Right lung (tissue), 5 donors: ENCODE data around the gene TBL1X. TPM values are rescaled to one million over a fixed set of nuclear protein-coding genes. Genes with fewer than 3 reads are reported as not detected.
"Not testable (repeated sequence)": the region's sequence is repeated elsewhere in the genome, so short reads cannot be mapped to it uniquely, and the experiment has no call there.

ENCODE experiments used
- DNase-seq, 2 donors: peaks; one replicate each; pipeline ENCODE4 v3.0.0-alpha.2; 2013
- polyA plus RNA-seq, 5 donors: library from polyadenylated mRNA; unstranded; fragments of 120-200 nt; gene quantifications; one replicate each; pipeline versions ENCODE4 v1.2.1 to v1.2.3, GENCODE V29; 2013; ENCODE audit warnings: inconsistent platforms in 1 of 5, low replicate concordance in 1 of 5; ENCODE audit not compliant: insufficient read length in 5 of 5, insufficient read depth in 1 of 5

TBL1X gene
- polyA plus RNA-seq, 5 donors: 18.0 to 23.6 (median 19.4) TPM

DNA sequence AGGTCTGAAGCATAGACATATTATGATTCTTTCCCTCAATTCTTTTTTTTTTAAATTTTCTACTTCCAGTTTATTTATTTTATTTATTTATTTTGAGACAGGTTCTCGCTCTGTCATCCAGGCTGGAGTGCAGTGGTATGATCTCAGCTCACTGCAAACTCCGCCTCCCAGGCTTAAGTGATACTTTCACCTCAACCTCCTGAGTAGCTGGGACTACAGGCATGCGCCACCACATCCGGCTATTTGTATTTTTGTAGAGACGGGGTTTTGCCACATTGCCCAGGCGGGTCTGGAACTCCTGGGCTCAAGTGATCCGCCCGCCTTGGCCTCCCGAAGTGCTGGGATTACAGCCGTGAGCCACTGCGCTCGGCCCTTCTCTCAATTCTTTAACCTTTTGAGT lies 6.8 kb upstream of the TBL1X start:
- DNase-seq: not testable (repeated sequence)

DNA sequence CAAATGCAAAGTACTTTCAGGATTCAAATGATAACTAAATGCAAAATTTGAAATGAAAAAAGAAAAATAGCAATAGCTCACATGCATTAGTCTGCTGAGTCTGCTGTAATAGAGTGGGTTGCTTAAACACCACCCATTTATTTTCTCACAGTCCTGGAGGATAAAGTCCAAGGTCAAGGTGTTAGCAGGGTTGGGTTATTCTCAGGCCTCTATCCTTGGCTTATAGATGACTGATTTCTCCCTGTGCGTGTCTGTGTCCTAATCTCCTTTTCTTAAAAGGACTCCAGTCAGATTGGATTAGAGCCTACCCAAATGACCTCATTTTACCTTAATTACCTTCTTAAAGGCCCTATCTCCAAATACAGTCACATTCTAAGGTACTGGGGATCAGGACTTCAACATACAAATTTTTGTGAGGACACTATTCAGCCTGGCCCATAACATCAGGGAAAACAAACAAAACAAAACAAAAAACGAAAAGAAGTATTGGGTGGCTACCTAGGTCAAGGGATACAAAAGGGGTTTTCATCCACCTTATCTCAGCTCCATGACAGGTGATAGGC lies 6.3 kb upstream of the TBL1X start:
- no peak for DNase-seq

DNA sequence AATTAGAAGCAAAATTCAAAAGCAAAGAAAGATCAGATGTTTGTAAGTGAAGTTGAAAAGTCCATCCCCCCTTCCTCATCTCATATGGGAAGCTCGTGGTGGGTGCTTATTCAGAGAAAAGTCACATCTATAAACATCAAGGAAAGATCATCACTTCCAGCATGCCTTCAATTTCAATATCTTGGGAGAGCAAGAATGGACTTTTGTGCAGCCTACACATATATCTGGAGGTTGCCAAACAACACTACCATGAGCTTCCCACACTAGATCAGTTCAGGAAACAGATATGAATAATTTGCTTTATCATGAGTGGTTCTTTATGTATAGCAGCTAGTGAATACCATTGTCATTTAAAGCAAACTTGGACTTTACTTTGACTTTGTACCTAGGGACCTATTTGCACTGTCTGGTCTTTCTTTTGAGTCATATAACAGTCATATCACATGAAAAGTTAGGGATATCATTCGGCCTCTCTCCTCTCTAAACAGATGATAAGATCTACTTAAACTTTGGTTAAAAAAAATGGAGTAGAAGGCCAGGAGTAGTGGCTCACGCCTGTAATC lies 5.6 kb upstream of the TBL1X start:
- no peak for DNase-seq

DNA sequence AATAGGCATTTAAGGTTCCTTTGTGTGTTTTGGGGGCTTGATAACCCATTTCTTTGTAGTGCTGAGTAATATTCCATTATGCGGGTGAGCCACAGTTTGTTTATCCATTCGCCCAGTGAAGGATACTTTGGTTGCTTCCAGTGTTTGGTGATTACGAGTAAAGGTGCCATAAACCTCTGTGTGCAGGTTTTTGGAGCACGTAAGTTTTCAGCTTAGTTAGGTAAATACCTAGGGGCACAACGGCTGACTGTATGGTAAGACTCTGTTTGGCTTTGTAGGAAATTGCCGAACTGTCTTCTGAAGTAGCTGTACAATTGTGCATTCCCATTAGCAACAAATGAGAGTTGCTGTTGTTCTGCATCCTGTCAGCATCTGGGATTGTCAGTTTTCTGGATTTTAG lies 3.8 kb upstream of the TBL1X start:
- DNase-seq: no peak

DNA sequence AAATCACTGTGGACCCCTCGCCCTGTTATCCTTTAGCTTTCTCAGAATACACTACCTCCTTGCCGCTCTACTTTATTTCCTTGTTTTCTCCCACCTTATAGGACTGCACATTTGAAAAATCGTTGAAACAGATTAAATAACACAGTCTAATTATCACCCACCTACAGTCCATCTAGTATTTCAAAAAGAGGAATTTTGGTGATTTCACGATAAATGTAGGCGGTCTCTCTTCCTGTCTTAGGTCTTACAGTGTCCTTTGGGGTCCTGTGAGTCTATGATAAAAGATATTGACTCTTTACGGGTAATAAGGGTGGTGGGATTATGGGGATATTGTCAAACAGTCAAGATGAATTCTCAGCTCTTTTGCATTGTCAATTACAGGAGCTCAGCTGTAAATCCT lies 2.4 kb upstream of the TBL1X start:
- no peak for DNase-seq

DNA sequence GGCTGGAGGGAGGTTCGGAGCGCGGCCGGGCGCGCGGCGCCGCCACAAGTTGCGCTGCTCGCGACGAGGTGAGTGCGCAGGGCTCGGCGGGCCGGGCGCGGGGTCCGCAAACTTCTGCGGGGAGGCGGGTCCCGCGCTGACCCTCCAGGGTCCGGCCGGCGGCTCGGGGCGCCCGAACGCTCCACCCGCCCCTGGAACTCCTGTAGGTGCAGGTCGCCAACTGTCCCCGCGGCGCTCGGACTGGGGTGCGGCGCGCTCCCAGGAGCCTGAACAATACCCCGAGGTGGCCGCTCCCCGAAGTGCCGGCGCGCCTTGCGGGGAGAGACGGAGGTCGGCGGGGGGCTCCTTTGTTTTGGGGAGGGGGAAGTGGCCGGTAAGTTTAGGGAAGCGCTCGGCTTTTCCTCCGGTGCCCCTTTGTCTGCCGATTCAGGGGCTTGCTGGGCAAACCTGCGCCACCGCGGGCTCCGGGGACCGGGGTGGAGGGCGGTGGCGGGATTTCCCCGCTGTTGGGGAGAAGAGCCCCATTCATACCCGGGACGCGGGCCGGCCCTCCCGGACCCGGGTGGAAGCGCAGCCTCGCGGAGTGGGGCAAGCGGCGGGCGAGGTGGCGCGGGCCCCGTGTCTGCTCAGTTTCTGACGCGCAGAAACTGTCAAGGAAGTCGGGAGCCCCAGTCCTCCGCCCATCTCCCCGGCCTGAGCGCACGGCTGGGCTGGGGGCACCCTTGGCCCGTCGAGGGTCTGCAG lies 694 bp downstream of the TBL1X start:
- peak in 1 of 2 donors; percentile 14 for DNase-seq

DNA sequence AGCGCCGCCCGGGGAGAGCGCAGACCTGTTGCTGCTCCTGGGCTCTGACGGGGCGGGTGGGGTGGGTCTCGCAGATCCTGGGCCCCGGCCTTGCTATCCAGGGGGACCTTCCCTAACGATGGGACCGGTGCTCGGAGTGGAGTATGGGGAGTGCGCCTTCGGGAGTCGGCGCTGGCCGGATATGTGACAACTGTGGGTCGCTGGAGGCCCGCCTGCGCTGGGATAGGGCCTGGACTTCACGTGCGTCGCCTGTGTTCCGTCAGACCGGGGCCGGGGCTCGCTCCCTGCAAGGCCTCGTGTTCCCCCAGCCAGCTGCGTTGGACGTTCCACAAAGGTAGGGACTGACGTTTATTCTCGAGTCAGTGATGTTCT lies 1.3 kb downstream of the TBL1X start:
- peak in 1 of 2 donors; percentile 19 for DNase-seq

DNA sequence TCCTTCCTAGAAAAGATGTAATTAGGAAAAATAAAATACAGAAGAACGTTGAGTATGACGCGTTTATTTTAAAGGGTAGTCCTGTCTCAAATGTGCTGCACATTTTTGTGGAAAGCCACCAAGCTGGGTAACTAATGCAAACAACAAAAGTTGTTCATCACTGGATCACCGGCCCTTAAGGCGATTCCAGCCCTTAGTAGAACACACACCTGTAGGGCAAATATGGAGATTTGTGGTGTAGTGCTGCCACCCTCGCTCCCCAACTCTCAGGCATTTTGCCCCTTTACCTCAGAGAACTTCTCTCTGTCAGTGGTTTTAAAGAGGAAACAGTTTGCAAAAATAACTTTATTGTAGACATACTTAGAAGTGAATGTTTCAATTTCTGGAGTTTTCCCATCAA lies 1.9 kb downstream of the TBL1X start:
- no peak for DNase-seq

DNA sequence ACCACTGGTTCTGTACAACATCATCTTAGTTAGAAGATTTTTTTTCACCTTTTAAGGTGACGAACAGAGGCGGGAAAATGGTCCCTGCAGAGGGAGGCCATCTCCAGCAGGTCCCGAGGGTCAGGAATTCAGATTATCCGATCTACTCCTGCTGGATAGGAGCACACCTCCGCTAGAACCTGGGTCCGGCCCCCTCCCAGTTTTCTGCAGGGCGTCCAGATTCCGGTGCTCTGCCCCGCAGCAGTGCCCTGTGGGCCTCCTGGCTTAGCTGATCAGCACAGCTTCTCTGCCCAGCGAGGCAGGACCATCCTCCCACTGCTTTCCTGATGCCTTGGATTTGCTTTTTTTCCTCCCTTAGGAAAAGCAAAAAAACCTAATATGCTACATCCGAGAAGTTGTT lies 2.3 kb downstream of the TBL1X start:
- DNase-seq: no peak

DNA sequence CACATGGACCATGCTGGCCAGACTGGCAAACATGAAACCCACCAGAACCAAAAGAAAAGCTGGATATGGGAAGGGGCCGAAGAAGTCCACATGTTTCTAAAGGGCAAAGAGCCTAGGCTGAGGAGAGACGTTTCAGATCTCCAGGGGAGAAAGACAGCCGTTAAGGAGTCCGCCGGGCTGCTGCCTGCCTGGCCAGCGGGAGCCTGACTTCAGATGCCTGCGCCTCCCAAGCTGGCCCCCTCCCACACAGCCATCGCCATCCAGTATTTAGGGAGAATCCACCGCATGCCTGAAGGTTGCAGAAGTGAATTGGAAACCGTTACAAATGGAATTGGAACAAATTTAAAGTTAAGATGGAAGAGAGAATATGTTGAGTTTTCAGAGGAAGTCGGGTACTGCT lies 2.9 kb downstream of the TBL1X start:
- no peak for DNase-seq

DNA sequence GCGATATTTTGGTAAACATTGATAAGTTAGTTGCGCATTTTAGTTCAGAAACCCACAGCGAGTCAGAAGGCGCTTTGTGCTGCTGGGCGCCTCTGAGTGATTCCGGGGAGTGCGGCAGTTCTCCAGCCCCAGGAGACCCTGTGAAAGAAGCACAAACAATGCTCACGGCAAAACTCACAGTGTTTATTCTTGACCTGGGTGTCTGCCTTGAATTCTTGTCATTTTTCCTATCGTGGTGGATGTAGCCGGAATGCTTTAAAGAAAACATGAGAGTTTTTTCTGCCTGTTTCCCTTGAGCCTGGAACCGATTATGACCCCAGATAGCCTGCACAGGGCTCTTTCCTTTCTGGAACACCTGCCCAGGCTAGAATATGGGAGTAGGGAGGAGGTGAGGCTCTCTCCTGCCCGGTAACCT lies 6.7 kb downstream of the TBL1X start:
- no peak for DNase-seq

DNA sequence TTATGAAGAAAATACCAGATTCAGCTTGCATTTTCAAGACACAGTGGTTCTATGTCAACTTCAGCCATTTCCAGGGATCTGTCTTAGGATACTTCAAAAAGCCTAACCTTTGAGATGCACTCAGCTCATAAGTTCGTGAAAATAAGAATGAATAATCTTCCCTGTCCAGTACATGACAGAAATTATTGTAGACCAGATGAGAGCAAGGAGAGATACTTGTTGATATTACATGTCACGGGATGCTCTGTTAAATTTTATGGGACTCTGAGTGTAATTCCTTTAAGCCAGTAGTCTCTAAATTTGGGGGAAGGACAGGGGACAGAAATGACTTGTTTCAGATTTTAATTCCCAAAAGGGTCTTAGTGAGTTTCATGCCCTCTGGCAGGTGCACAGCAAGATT lies 8.8 kb downstream of the TBL1X start:
- no peak for DNase-seq

DNA sequence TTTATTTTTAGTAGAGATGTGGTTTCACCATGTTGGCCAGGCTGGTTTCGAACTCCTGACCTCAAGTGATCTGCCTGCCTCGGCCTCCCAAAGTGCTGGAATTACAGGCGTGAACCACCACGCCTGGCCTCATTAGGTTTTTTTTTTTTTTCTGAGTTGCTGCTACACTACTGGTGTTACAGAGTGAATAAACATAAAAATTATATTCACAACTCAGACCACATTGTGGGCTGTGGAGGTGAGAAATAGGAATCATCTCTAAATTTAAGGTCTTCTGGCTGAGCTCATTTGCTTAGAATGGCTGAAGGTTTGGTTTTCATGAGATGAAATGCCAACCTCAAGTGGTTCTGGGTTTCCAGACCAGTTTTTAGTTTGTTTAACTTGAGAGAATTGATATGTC lies 10.6 kb downstream of the TBL1X start:
- not testable (repeated sequence) for DNase-seq

DNA sequence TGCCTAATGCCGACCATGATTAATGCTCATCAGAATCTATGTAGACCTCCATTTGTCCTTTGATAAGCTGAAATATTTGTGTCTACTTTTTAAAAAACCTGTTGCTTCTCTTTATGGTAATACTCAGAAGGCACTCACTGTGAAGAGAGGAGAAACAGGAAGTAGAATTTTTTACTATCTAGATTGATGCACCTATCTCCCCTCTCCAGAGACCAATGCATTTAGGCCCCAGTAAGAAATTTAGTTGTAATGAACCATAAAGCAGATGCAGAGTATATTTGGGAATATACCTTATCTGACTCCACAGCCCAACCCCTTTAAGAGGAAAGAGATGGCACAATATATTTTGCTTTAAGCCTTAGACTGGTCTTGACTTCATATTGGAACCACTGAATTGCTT lies 11.1 kb downstream of the TBL1X start:
- no peak for DNase-seq

DNA sequence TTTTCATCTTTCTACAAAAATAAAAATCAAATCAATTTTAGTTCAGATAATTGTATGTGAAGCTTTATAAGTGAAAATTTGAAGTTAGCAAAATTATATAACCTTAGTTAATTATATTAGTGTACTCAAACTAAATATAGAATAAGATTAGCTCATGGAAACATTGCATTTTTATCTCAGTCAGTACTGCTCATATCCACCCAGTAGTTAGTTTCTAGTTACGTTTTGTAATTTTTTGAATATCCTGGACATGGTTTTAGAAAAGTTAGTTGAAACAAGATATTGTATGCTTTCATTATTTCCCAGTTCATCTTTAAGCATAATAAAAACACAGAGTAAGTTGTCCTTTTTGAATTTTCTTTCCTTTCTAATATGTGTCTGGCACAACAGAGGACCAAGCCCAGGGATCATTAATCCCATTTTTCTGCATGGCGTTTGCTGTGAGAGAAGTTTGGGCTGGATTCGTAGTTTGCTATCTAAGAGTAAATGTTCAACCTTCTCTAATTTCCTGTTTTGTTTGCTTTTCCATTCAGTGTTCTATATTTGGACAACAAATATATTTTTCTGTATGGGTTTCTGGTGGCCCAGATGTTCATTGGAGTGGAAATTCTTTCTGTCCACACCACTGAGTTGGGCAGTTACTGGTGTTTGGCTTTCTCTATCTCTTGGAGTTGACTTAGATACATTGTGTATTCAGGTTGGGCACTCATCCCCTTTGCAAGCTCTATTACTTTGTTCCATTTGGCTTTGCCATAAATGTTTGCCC lies 12.1 kb downstream of the TBL1X start:
- no peak for DNase-seq

DNA sequence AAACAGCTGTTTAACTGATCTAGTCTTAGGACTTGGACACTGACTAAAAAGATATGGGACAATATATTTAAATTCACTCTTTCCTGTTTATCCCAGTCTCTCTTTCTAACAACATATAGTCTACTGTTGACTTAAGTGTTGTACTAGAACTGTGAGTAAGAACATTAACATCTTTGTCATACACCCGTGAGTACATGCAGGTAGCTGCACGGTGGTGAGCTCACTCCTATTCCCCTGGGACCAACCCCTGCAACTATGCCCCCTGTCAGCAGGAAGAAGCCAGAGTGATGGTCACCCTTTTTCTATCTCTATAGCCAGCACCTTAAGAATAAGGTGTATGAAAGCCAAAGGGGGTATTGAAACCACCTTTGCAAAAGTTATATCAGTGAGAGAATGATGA lies 17.6 kb downstream of the TBL1X start:
- DNase-seq: no peak

DNA sequence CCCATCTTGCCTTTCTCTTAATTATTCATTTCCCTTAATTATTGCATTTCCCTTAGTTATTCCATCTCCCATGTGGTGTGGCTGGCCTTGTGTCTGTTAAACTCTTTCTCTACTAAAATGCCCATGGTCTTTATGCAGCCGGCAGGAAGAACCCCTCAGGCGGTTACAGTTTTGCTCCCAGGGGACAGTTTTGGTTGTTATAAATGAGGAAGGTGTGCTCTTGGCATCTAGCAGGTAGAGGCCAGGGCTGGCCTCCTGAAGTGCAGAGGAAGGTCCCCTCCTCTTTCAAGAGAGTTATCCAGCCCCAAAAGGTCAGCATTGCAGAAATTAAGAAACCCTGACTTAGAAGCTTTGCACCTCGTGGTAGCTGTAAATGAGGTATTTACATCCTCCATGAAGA lies 18.0 kb downstream of the TBL1X start:
- no peak for DNase-seq

DNA sequence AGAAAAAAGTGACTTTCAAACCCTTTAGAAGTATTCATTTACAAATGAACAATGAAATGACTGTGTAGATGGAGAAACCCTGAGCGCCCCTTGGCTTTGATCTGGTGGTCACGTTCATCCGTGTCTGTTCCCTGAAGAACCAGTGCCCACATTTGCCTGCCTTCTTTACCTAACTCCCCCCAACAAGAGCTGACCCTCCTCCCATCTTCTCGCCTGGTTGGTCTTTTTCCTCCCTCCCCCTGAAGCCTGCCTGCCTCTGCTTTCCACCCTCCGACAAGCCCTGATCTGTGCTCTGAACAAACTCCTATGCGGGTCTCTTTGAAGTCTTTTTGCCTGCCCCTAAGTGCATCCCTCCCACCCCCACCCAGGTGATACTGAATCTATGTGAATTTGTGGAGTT lies 18.5 kb downstream of the TBL1X start:
- DNase-seq: no peak

DNA sequence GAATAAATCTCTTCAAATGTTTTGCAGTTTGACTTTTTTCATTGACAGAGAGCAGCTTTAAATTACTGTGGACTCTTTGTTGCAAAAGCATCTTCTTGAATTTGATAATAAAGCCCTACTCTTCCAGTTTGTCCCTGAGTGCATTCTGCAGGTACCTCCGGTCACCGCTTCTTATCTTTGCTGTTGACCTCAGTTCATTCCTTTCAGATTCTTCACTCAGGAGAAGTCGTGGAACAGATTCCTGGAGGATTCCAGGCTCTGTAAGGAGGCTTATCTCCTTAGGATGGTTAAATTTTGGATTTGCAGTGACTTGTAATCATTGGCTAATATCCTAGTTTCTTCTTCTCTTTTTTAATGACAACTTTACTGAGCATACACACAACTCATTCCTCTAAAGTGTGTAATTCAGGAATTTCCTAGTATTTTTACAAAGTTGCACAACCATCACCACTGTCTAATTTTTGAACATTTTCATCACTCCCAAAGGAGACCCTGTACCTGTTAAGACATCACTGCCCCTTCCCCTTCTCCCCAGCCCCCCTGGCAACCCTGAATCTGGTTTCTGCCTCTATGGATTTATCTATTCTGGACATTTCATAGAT lies 22.0 kb downstream of the TBL1X start:
- no peak for DNase-seq

DNA sequence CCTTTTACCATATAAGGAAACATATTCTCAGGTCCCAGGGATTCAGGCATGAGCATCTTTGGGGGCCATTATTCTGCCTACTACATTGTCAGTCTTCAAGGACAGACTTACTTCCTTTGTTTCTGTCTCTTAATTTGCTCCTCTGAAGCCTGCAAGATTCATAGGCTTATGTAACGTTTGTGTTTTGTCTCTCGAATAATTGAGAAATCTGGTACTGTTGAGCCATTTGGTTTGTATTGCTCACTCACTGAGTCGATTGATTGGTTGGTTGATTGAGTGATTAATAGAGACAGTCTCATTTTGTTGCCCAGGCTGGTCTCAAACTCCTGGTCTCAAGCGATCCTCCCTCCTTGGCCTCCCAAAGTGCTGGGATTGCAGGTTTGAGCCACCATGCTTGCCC lies 23.7 kb downstream of the TBL1X start:
- no peak for DNase-seq

DNA sequence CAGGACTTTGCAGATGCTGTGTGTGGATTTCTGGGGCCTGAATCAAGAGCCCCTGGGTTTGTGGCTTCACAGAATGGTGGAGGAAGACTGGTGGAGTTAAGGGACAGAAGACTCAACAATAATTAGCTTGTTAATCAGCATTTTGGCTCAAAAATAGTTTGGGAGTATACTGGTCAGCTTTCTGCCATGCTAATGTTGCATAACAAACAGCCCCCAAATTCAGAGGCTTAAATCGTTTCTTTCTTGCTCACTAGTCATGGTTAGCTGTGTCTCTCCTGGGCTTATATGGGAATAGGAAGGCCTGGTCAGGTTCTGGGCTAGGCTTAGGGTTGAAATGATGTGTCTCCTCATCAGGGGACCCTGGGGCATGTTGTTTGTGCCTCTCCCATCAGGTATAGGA lies 24.4 kb downstream of the TBL1X start:
- DNase-seq: no peak

DNA sequence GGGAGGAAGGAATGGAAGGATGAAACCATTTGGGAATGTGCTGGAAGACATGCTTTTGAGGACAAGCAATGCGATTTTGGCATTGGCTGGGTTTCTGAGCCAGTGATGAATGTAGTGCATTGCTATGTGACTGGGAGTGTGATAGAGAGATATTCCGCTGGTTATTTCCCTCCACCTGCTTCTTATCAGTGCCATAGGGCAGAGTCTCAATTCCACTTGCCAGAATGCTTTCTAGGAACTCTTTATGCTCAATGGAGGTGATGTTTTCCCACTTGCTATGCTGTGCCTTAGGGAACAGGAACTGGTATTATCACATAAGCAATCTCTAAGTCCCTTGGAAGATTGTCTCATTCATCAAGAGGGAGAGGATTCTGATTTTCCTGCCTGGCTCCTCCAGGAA lies 28.0 kb downstream of the TBL1X start:
- DNase-seq: no peak

DNA sequence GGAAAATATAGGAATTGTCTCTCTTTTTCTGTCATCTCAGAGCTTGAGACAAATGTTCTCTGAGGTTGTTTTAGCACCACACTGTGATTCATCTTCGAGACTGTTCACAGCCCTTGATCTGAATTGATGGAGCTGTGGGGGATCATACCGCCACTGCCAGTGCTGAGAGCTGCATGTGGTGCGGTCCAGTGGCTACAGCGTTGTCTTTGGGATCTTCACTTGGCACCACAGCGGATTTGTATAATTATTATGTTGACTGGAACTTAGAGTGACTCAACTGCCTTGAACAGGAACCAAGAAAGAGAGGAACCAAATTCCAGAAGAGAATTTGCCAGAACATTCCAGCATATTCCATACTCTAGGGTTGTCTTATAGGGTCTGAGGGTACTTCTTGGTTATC lies 29.1 kb downstream of the TBL1X start:
- no peak for DNase-seq
